Mesangial cell (primary cell): ENCODE results near the gene BHMT2. TPM values are rescaled to one million over a fixed set of nuclear protein-coding genes. Genes with fewer than 3 reads are reported as not detected.

Source experiments
- total RNA-seq: library from RNA; depleted of rRNA; stranded (reverse); fragments of >200 nt; gene quantifications from 2 replicates; pipeline ENCODE4 v1.2.3, GENCODE V29; 2015

Gene BHMT2
- total RNA-seq, result 0.98 and 4.2 TPM in 2 replicates

GRCh38 chr5:79069488-79070349 is at the start of gene BHMT2, which contains the start of gene DMGDH:
TSS of gene BHMT2 (plus strand) at chr5:79069767. CDS start at chr5:79069783, 16 bp downstream.
TSS of gene DMGDH (minus strand) at chr5:79069674. CDS start at chr5:79069620, 54 bp downstream.

GRCh38 chr5:79111387-79111959 is 41.9 kb downstream of the BHMT2 start, which contains the start of gene BHMT:
TSS of gene BHMT (plus strand) at chr5:79111809. CDS start at chr5:79111886, 77 bp downstream.

Other genes starting within 250 kb of the BHMT2 start
- gene ARSB, start 84.5 kb upstream of the BHMT2 start, total RNA-seq, result 22.8 and 23.1 TPM in 2 replicates
- 0.33 and 3.3 TPM in 2 replicates for gene DMGDH, start 93 bp upstream of the BHMT2 start, total RNA-seq
- 1.1 and 5.8 TPM in 2 replicates for gene BHMT, start 42.0 kb downstream of the BHMT2 start, total RNA-seq
- 2.6 and 9.8 TPM in 2 replicates for gene JMY, start 166.4 kb downstream of the BHMT2 start, total RNA-seq